DMS 273 (cell line): ENCODE data around the gene RBMS2.
"Not testable (repeated sequence)": the region's sequence is repeated elsewhere in the genome, so short reads cannot be mapped to it uniquely, and the experiment has no call there.

Source experiments
- DNase-seq: peaks from one replicate; lab custom pipeline; 2025; ENCODE audit not compliant: unreplicated experiment; lab: John Stamatoyannopoulos, UW

Gene RBMS2, protein sequence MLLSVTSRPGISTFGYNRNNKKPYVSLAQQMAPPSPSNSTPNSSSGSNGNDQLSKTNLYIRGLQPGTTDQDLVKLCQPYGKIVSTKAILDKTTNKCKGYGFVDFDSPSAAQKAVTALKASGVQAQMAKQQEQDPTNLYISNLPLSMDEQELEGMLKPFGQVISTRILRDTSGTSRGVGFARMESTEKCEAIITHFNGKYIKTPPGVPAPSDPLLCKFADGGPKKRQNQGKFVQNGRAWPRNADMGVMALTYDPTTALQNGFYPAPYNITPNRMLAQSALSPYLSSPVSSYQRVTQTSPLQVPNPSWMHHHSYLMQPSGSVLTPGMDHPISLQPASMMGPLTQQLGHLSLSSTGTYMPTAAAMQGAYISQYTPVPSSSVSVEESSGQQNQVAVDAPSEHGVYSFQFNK

DNA sequence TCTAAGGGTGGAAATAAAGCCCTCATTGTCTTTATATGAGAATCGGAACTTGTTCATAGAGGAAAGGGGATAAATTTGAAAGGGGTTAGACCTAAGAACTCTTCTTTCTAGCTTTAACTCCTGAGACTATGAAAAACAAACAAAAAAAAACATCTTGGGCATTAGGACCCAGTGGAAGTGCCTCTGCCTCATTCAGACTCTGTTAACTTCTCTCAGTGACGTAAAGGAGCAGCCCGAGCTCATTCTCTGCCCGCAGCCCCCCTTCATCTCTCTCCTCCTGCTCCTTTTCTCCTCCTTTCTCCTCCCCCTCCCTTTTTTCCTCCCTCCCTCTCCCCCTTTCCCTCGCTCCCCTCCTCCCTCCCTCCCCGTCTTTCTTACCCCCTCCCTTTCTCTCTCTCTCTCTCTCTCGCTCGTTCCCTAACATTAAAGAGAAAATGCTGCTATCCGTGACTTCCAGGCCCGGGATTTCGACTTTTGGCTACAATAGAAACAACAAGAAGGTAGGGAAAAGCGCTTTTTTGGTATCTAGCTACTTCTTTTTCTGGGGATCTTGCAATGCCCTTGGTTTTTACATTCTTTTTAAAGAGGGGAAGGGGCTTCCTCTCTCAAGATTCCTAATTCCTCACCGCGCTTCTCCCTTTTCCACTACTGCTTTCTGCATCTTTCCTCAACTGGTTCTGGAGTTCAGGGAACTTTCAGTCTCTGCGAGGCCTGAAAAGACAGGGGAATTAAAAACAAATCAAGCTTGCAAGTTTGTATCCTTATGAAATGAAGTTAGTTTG, at the start of gene RBMS2:
Gene RBMS2, plus strand, starts transcription at position 231 of the 782 bp plus-strand sequence. Its CDS starts 204 bp downstream, at position 435.
- peak; percentile 72 for DNase-seq

DNA sequence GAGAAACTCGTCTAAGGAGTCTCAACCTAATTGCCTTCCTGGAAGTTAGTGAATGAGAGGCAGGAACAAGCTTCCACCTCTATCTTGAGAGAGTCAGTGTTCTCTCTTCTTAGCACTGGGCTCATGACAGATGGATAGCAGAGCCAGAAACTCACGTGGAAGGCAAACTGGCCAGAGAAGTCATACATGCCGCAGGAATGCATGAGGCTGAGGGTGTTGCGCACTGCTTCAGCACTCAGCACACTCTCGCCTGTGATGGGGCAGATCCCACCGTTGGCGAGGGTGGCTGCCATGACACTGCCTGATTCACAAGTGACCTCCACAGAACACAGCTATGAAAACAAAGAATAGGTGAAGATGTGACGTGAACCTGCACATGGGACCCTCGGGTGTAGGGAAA, 47.2 kb upstream of the RBMS2 start:
- no peak for DNase-seq

DNA sequence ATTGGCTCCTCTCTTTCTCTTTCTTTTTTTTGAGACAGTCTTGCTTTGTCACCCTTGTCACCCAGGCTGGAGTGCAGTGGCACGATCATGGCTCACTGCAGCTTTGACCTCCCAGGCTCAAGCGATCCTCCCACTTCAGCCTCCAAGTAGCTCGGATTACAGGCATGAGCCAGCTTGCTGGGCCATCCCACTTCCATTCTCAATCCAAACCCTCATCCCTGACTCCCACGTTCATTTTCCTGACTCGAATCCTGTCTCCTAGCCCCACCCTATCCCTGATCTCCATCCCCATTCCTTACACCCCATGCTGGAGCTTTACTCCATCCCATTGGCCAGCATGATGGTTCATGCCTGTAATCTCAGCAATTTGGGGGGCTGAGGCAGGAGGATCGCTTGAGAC, 45.5 kb upstream of the RBMS2 start:
- no peak for DNase-seq

DNA sequence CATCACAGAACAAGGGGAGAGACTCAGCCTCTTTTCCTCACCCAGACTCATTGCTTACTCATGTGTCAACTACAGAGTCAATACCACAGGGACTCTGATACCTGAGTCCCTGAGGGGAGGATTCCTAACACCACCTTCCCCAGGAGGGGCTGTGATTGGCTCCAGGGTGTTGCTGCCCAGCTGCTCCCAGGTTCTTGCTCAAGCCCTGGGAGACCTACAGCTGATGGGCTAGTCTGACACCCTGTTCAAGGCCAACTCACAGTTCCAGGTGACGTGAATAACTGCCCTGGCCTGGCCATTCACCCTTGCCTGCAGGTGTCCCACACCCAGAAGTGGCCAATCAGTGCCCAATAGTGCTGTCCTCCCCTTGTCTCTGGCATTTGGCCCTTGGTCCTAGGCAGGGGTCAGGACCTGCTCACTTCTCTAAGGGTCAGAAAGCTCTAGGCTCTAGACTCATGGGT, 44.6 kb upstream of the RBMS2 start:
- DNase-seq: no peak

DNA sequence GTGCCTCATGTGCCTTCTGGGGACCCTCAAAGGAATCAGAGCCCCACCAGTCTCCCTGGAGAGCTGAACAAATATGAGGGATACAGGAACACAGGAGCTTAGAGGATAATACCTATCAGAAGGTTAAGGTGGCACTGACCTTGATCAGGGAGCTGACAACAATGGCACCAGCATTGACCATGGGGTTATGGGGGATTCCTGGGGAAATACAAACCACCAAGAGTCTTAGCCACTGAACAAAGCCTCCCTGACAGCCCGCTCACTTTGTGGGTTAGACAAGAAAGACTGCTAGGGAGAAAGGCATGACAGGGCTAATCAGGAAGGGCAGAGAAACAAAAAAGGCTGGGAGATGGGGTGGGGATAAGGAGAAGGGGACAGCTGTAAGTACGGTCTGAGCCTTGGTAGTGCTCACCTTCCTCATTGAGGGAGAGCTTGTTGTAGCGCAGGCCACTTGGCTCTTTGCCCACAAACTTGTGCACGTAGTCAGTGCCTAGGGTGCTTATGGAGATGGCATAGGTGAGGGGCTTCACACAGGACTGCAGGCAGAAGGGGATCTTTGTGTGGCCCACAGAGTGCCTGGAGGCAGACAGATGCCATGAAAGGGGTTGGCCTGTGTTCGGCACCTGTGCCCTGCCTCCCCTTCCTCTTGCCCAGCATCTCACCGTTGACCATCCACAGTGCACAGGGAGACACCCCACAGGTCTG, 43.9 kb upstream of the RBMS2 start:
- DNase-seq: no peak

DNA sequence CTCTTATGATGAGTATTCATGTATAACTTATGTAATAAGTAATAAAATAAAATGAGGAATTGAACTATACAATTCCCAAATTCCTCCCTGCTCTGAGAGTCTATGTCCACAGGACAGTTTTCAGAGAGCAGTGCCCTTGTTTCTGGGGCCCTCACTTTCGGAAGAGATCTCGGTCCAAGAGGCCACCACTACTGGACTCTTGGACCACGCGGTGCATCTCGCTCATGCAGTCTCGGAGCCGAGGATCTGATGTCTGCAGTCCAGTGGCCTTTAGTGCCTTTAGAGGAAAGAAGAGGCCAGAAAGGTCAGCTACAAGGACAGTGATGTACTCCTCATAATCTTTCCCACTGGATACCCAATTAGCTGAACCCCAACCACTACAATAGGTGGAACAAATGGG, 42.0 kb upstream of the RBMS2 start:
- no peak for DNase-seq

DNA sequence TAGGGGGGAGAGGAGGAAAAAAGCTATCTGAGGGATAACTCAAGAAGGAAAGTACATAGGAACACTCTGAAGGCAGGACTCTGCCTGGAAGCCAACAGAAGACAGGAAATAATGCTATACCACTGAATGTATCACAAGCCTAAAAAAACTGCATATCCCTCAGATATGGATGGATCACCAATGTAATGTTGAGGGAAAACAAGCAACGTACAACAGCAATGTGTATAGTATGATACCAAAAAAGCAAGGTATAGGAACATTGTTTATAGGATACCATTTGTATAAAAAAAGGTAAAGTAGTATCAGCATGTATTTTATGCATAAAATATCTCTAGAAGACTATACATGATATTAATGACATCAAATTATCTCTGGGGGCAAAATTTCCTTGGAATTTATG, 37.1 kb upstream of the RBMS2 start:
- DNase-seq: no peak

DNA sequence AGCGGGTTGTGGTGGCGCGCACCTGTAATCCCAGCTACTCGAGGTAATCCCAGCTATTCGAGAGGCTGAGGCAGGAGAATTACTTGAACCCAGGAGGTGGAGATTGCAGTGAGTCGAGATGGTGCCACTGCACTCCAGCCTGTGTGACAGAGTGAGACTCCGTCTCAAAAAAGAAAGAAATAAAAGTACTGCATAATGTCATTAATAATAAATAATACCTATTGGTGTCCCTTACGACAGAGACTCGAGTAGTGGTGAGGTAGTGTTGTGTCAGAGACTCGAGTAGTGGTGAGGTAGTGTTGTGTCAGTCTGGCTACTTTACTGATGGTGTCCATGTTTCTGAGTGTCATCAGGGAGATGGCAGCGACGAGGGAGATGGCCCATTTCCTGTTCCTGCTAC, 34.9 kb upstream of the RBMS2 start:
- no peak for DNase-seq

DNA sequence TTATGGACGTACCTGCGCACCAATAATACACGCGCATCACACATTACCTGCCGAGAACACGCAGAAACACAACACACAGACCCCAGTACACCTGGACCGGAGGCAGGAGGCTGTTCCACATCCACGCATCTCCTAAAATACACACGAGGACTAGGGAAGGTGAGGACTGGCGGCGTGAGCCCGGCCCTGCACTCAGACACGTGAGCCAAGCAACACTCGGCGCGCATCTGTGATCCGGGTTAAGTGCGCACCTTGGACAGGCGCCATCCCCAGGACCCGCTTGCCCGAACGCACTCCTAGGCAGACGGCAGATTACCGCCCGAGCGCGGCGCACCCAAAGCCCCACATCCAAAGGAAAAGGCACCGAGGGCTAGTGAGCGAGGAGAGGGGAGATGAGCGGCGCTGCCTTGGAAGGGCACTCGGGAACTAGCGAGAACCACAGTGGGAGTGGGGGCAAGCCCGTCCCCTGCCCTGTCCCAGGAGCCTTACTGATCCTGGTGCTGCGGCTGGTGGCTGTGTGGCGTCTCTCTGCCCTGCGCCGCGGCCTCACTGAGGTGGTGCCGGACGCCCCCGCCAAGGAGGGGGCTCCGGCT, 34.1 kb upstream of the RBMS2 start:
- DNase-seq: peak; percentile 70

DNA sequence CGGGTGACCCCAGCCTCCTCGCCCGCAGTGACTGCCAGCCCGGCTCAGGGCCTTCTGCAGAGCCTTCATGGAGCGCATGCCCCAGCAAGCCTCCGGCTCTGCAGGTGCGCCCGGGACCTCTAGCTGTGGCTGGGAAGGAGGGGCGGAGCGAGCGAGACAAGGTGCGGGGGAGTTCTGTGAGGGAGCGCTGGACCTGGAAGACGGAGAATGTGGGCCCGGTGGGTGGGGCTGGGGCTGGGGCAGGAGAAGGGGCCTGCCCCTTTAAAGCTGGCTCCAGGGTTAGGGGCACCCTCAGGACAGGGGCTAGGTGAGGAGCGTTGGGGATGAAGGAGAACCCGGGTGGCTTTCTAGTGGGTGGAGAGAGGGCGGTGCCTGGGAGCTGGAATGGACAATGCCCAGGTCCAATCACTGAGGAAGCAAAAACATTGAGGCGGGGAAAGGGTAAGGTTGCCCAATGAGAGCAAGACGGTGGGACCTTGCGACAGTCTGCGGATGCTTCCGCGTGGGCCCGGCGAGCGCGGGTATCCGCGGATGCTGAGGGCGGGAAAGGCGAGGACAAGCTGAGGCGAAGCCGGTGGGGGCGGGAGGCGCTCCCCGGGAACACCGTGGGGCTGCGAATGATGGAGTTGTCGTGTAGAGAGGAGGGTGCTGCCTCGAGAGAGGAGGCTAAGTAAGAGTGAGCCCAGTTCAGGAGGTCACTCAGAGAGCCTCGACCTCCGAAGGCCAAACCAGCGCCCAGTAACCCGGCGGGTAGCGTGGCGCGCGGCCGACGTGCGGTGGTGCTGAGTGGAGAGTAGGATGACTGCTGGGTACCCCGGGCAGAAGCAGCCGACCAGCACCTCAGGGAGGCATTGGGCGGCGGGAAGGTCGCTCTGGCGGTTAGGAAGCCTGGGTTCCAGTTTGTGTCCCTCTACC, 33.3 kb upstream of the RBMS2 start, which contains the start of gene GLS2:
Gene GLS2, minus strand, starts transcription at position 121 of the 915 bp plus-strand sequence. Its CDS starts 43 bp downstream, at position 78.
- peak; percentile 68 for DNase-seq

DNA sequence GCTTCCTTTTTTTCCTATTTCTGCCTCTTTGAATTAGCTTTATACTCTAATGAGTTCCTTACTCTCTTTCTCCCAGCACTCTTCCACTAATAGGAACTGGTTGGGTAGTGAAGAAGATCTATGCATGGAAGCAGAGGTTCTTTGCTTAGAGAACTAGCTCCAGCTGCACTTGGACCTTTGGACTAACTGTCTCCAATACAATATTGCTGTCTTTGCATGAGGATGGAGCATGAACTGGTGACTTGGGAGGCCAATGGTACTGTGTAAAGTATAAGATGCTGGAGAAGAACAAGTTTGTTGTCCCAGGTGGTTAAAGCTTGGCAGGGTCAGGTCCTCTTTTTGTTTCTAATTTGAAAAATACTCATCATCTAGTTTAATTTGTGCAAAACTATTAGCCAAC, 31.3 kb upstream of the RBMS2 start:
- DNase-seq: no peak

DNA sequence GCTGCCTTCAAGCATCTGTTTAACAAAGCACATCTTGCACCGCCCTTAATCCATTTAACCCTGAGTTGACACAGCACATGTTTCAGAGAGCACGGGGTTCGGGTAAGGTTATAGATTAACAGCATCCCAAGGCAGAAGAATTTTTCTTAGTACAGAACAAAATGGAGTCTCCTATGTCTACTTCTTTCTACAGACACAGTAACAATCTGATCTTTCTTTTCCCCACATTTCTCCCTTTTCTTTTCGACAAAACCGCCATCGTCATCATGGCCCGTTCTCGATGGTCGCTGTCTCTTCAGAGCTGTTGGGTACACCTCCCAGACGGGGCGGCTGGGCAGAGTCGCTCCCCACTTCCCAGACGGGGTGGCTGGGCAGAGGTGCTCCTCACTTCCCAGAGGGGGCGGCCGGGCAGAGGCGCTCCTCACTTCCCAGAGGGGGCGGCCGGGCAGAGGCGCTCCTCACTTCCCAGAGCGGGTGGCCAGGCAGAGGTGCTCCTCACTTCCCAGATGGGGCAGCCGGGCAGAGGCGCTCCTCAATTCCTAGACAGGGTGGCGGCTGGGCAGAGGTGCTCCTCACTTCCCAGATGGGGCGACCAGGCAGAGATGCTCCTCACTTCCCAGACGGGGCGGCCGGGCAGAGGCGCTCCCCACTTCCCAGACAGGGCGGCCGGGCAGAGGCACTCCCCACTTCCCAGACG, 28.1 kb upstream of the RBMS2 start:
- DNase-seq: not testable (repeated sequence)

DNA sequence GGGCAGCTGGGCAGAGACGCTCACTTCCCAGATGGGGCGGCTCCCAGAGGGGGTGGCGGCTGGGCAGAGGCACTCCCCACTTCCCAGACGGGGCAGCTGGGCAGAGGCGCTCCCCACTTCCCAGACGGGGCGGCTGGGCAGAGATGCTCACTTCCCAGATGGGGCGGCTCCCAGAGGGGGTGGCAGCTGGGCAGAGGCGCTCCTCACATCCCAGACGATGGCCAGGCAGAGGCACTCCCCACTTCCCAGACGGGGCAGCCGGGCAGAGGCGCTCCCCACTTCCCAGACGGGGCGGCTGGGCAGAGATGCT, 27.6 kb upstream of the RBMS2 start:
- DNase-seq: not testable (repeated sequence)

DNA sequence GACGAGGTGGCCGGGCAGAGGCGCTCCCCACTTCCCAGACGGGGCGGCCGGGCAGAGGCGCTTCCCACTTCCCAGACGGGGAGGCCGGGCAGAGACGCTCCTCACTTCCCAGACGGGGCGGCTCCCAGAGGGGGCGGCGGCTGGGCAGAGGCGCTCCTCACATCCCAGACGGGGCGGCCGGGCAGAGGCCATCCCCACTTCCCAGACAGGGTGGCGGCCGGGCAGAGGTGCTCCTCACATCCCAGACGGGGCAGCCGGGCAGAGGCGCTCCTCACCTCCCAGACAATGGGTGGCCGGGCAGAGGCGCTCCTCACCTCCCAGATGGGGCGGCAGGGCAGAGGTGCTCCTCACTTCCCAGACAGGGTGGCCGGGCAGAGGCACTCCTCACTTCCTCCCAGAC, 27.1 kb upstream of the RBMS2 start:
- DNase-seq: not testable (repeated sequence)

DNA sequence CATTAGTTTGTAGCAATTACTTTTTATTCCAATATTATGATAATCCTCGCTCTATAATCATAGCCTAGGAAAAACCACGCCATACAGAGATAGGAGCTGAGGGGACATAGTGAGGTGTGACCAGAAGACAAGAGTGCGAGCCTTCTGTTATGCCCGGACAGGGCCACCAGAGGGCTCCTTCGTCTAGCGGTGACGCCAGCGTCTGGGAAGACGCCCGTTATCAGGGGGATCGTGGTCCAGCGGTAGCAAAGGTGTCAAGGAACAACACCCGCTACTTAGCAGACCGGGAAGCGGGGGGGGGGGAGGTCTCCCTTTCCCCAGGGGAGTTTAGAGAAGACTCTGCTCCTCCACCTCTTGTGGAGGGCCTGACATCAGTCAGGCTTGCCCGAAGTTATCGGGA, 24.9 kb upstream of the RBMS2 start:
- DNase-seq: peak; percentile 22

DNA sequence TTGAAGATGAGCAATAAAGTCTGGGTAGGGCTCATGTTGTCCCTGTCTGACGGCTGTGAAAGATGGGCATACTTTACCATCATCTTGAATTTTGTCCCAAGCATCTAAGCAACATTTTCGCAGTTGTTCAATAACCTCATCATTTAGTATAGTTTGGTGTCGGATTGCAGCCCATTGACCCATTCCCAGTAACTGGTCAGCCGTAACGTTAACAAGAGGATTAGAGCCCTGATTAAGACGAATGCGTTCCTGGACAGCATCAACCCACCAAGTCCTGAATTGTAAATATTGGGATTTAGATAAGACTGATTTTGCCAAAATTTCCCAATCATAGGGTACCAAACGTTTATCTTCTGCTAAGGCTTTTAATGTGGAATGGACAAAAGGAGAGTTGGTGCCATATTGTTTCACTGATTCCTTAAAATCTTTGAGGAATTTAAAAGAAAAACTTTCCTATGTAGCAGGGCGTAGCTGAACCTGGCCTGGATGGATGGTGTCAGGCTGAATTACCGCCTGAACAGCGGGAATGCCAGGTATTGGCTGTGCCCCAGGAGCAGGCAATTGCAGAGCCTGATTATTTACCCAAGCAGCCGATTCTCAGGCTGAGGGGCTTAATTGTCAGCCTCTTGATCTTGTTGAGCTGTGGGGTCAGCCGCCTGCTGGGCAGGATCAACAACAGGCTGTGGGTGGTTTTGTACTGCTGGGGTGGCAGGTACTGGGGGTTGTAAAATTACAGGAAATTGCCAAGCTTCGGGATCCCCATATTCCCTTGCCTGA, 23.3 kb upstream of the RBMS2 start:
- not testable (repeated sequence) for DNase-seq

DNA sequence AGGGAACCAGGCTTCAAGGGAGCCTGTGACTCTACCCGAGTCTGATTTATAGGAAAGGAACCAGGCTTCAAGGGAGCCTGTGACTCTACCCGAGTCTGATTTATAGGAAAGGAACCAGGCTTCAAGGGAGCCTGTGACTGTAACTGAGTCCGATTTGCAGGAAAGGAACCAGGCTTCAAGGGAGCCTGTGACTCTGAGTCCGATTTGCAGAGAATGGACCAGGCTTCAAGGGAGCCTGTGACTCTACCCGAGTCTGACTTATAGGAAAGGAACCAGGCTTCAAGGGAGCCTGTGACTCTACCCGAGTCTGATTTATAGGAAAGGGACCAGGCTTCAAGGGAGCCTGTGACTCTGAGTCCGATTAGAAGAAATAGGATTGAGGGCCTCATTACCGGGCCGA, 22.2 kb upstream of the RBMS2 start:
- not testable (repeated sequence) for DNase-seq

DNA sequence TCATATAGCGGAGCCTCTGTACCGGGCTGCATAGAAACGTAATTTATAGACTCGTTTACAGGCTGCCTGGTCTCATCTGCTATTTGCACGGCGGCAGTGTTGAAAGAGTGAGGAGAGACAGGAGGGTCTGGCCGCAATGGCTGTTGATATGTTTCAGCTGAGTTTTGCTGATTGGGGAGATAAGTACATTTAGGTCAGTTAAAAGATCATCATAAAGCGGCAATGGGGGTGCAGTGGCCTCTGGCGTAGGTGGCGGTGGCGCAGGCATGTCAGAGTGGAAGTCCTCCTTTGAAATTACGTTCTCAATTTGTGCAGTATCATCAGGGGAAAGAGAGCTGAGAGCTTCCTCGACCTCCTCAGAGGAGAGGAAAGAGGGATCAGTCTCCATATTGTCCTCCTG, 21.7 kb upstream of the RBMS2 start:
- DNase-seq: not testable (repeated sequence)

DNA sequence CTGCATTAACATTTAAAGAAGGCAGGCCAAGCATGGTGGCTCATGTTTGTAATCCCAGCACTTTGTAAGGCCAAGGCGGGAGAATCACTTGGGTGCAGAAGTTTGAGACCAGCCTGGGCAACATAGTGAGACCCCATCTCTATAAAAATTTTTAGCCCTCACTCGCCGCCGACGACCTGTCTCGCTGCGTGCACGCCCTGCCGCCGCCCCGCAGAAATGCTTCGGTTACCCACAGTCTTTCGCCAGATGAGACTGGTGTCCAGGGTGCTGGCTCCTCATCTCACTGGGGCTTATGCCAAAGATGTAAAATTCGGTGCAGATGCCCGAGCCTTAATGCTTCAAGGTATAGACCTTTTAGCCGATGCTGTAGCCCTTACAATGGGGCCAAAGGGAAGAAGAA, 10.8 kb upstream of the RBMS2 start:
- DNase-seq: no peak
